HCT116 (cell line): ENCODE data around the gene ANKHD1. TPM values are rescaled to one million over a fixed set of nuclear protein-coding genes. Genes with fewer than 3 reads are reported as not detected.

Experiments
- ATAC-seq: fragments of 200-7000 bp; cut with Tn5 transposase; 2 replicates; pipeline ENCODE4 v1.9.1; 2020; ENCODE audit warnings: mild to moderate bottlenecking, moderate library complexity
- BruUV-seq: library from RNA; stranded (reverse); fragments of 400-500 nt; replicated peaks from 2 replicates; lab custom pipeline; 2021; lab: Mats Ljungman, UMichigan
- CTCF ChIA-PET: fragments of 300-600 bp; sonication (Branson Sonifier 250); formaldehyde crosslinking; loops from one replicate; lab custom pipeline; 2021; ENCODE audit warnings: antibody characterized with exemption; lab: Charles Lee
- POLR2A ChIA-PET: fragments of 300-600, 350-600 bp; sonication (Branson Sonifier 250); formaldehyde crosslinking; loops from one replicate; lab custom pipeline; 2021; ENCODE audit warnings: antibody characterized with exemption; lab: Charles Lee
- RAD21 ChIA-PET, 2 experiments: fragments of 300-600 bp; sonication (Branson Sonifier 250); formaldehyde crosslinking; loops; one replicate each; lab custom pipeline; 2023; ENCODE audit warnings: low total read pairs in 2 of 2; ENCODE audit not compliant: uncharacterized antibody in 2 of 2, unreplicated experiment in 2 of 2, low non-redundant PET in 1 of 2; lab: Charles Lee
- DNase-seq: peaks from one replicate; pipeline ENCODE4 v3.0.0-alpha.2; 2010; ENCODE audit warnings: low read depth, low spot score
- H2AFZ ChIP-seq: fragments of 200-600 bp; shearing (Covaris generic), sonication (generic); 2 replicates; pipeline ENCODE4 v1.6.1; 2017; ENCODE audit warnings: low read depth, mixed run types, mixed read lengths, antibody characterized with exemption, low read length; ENCODE audit not compliant: poor library complexity, severe bottlenecking
- H3K27ac ChIP-seq: 2 replicates; pipeline ENCODE4 v1.5.1; 2012; ENCODE audit warnings: low read depth, low read length
- H3K27me3 ChIP-seq: fragments of 200-600 bp; sonication (generic); 2 replicates; pipeline ENCODE4 v1.6.1; 2016; ENCODE audit warnings: mixed run types, low read length, mixed read lengths; ENCODE audit not compliant: insufficient read depth
- H3K36me3 ChIP-seq, 2 experiments: fragments of 200-500 bp in 1 of 2; fragments of 200-600 bp in 1 of 2; sonication (Bioruptor generic) in 1 of 2; sonication (generic) in 1 of 2; 2 replicates each; pipeline versions ENCODE4 v1.5.1 to v1.6.1; 2014 to 2016; ENCODE audit warnings: low read length in 2 of 2, inconsistent platforms in 1 of 2, mixed read lengths in 1 of 2, mixed run types in 1 of 2; ENCODE audit not compliant: insufficient read depth in 2 of 2, control insufficient read depth in 1 of 2
- H3K4me1 ChIP-seq, 2 experiments: fragments of 200-600 bp in 1 of 2; sonication (generic) in 1 of 2; 2 replicates each; pipeline versions ENCODE4 v1.5.1 to v1.6.1; 2012 to 2017; ENCODE audit warnings: low read length in 2 of 2, inconsistent platforms in 1 of 2, mild to moderate bottlenecking in 1 of 2, mixed read lengths in 1 of 2, mixed run types in 1 of 2, moderate library complexity in 1 of 2; ENCODE audit not compliant: insufficient read depth in 2 of 2, control insufficient read depth in 1 of 2
- H3K4me2 ChIP-seq: fragments of 200-600 bp; sonication (generic); 2 replicates; pipeline ENCODE4 v1.6.1; 2017; ENCODE audit warnings: mixed run types, low read length, mixed read lengths
- H3K4me3 ChIP-seq, 2 experiments: fragments of 200-600 bp in 1 of 2; sonication (generic) in 1 of 2; replicated peaks in 1 of 2; 2 replicates each; pipeline ENCODE4 v1.5.1; 2011 to 2016; ENCODE audit warnings: low read length in 2 of 2, control low read depth in 1 of 2, low read depth in 1 of 2, mild to moderate bottlenecking in 1 of 2, mixed read lengths in 1 of 2, mixed run types in 1 of 2
- H3K79me2 ChIP-seq: fragments of 200-600 bp; sonication (generic); 2 replicates; pipeline ENCODE4 v1.6.1; 2017; ENCODE audit warnings: mild to moderate bottlenecking, mixed run types, low read length, moderate library complexity, mixed read lengths; ENCODE audit not compliant: insufficient read depth
- H3K9ac ChIP-seq: fragments of 200-600 bp; sonication (generic); 2 replicates; pipeline ENCODE4 v1.6.1; 2016; ENCODE audit warnings: low read length, mixed read lengths
- H3K9me2 ChIP-seq: fragments of 200-600 bp; sonication (generic), shearing (Covaris generic); 2 replicates; pipeline ENCODE4 v1.6.1; 2017; ENCODE audit warnings: mixed run types, mild to moderate bottlenecking, moderate library complexity; ENCODE audit not compliant: insufficient read depth
- H3K9me3 ChIP-seq, 2 experiments: fragments of 200-500 bp in 1 of 2; fragments of 200-600 bp in 1 of 2; sonication (Bioruptor generic) in 1 of 2; sonication (generic) in 1 of 2; 2 replicates each; pipeline ENCODE4 v1.6.1; 2014 to 2017; ENCODE audit warnings: low read length in 2 of 2, mixed read lengths in 2 of 2, inconsistent platforms in 1 of 2, low read depth in 1 of 2, mild to moderate bottlenecking in 1 of 2, mixed run types in 1 of 2, moderate library complexity in 1 of 2; ENCODE audit not compliant: control insufficient read depth in 1 of 2, insufficient read depth in 1 of 2
- H4K20me1 ChIP-seq: fragments of 200-600 bp; sonication (generic), shearing (Covaris generic); 2 replicates; pipeline ENCODE4 v1.6.1; 2017; ENCODE audit warnings: mixed run types, mild to moderate bottlenecking, moderate library complexity; ENCODE audit not compliant: insufficient read depth
- ATF3 ChIP-seq: IDR thresholded peaks from 2 replicates; pipeline ENCODE4 v1.6.1; 2012
- CBX3 ChIP-seq: IDR thresholded peaks from 2 replicates; pipeline ENCODE4 v1.6.1; 2012; ENCODE audit warnings: low read depth
- JUND ChIP-seq: IDR thresholded peaks from 2 replicates; pipeline ENCODE4 v1.6.1; 2012
- MAX ChIP-seq: IDR thresholded peaks from 2 replicates; pipeline ENCODE4 v1.6.1; 2012
- POLR2A ChIP-seq: IDR thresholded peaks from 2 replicates; pipeline ENCODE4 v1.7.0; 2011; ENCODE audit warnings: borderline replicate concordance; ENCODE audit not compliant: insufficient read depth, insufficient read length; ENCODE audit errors: extremely low read depth
- POLR2AphosphoS5 ChIP-seq: IDR thresholded peaks from 2 replicates; pipeline ENCODE4 v1.6.1; 2011; ENCODE audit warnings: mild to moderate bottlenecking, low read depth, low read length, moderate library complexity
- TCF7L2 ChIP-seq: IDR thresholded peaks from 2 replicates; pipeline ENCODE4 v1.7.0; 2011; ENCODE audit warnings: borderline replicate concordance, inconsistent platforms; ENCODE audit not compliant: insufficient read depth, insufficient read length; ENCODE audit errors: extremely low read depth
- YY1 ChIP-seq: IDR thresholded peaks from 2 replicates; pipeline ENCODE4 v1.6.1; 2011; ENCODE audit warnings: low read length, low read depth, moderate library complexity, mild to moderate bottlenecking; ENCODE audit not compliant: insufficient replicate concordance; ENCODE audit errors: extremely low read depth
- ZBTB33 ChIP-seq: IDR thresholded peaks from 2 replicates; pipeline ENCODE4 v1.6.1; 2011; ENCODE audit warnings: mild to moderate bottlenecking, low read length, moderate library complexity; ENCODE audit not compliant: insufficient replicate concordance; ENCODE audit errors: extremely low read depth
- ZFX ChIP-seq: fragments of 450-650 bp; IDR thresholded peaks from 2 replicates; pipeline ENCODE4 v1.6.1; 2017
- intact Hi-C: fragments of 100-400 bp; cut with micrococcal nuclease; formaldehyde crosslinking; loops from 2 replicates; pipeline ENCODE4 v1.10.0; 2022
- total RNA-seq: library from RNA; stranded (reverse); gene quantifications from one replicate; pipeline ENCODE4 v1.2.1, GENCODE V29; 2021; ENCODE audit not compliant: unreplicated experiment
- TF ChIP-seq, protein P1 (sequence below), 3 experiments: fragments of 200-600 bp in 1 of 3; sonication (generic) in 1 of 3; IDR thresholded peaks in 2 of 3; conservative IDR thresholded peaks in 1 of 3; 2 replicates each; pipeline ENCODE4 v1.5.1; 2012 to 2017; ENCODE audit warnings: low read depth in 2 of 3, low read length in 2 of 3, antibody characterized with exemption in 1 of 3, borderline replicate concordance in 1 of 3, control low read depth in 1 of 3, mild to moderate bottlenecking in 1 of 3, mixed read lengths in 1 of 3, mixed run types in 1 of 3, moderate library complexity in 1 of 3; ENCODE audit not compliant: insufficient read depth in 1 of 3

Gene ANKHD1
- total RNA-seq, 1 experiment from 2014 or later, result 80.8 TPM

- Histone ChIP-seq H3K9me3 (no peaks in the 10 kb centered on the region), H3K79me2 (peaks cover 19% of the 10 kb centered on the region; the same call in 1 of the 2 replicates), H4K20me1 (no peaks in the 10 kb centered on the region), H3K27ac (peak overlapping the region; percentile 34; the same call in 1 of the 2 replicates), H3K4me1 (peaks cover 2 to 25% of the 10 kb centered on the region in 2 experiments; a peak in 3 of 4 replicates), H3K9ac (no peak overlapping the region), H3K9me2 (no peaks in the 10 kb centered on the region), H3K27me3 (no peaks in the 10 kb centered on the region), H3K4me3 (no peak overlapping the region), H3K4me2 (peak overlapping the region; percentile 10; the same call in 1 of the 2 replicates)
- ChIA-PET POLR2A (no interaction called here), RAD21 (interaction anchor here in 1 of 2 experiments (1.1 kb wide), 1 partner anchor 173 kb away, joined by 3 read pairs; no protein-coding TSS in a partner anchor)
- ATAC-seq (peak; percentile 16; the same call in 1 of the 2 replicates), DNase-seq (no peak)
- TF ChIP-seq TCF7L2 (peak; percentile 23), ZFX (no peak), JUND (no peak)
- TF ChIP-seq, all 23 proteins: peak for 1
- peaks cover 14 to 40% of the 10 kb centered on the region in 2 experiments; a peak in 3 of 4 replicates for H3K36me3 ChIP-seq
- CTCF ChIA-PET, result interaction anchor here (0.7 to 1.3 kb wide), 3 partner anchors 174 to 184 kb away, joined by 3 to 4 read pairs (median 3); no protein-coding TSS in a partner anchor
- H2AFZ ChIP-seq, result no peak overlapping the region
- no TSS peak for BruUV-seq
- intact Hi-C loops, result no loop called here
These were observed 145.3 kb downstream of the ANKHD1 start for GRCh38 chr5:140546851-140547507.

GRCh38 chr5:140547508-140548299, 146.1 kb downstream of the ANKHD1 start, which contains the start of gene EIF4EBP3:
Gene EIF4EBP3 (plus strand): TSS chr5:140547662. CDS start chr5:140547738, 76 bp downstream.
- H3K27me3 ChIP-seq, result no peaks in the 10 kb centered on the region
- H3K79me2 ChIP-seq, result peaks cover 23% of the 10 kb centered on the region; the same call in 1 of the 2 replicates
- H3K9me2 ChIP-seq, result no peaks in the 10 kb centered on the region
- H3K36me3 ChIP-seq, result peaks cover 12 to 40% of the 10 kb centered on the region in 2 experiments; a peak in 3 of 4 replicates
- ATAC-seq, result peak; percentile 95
- POLR2A ChIA-PET, result no interaction called here
- H3K27ac ChIP-seq, result peak within 1 kb of the TSS; percentile 34; the same call in 1 of the 2 replicates
- H3K9ac ChIP-seq, result no peak within 1 kb of the TSS
- no peaks in the 10 kb centered on the region for H4K20me1 ChIP-seq
- peak; percentile 61 for DNase-seq
- BruUV-seq, result no TSS peak
- RAD21 ChIA-PET, result interaction anchor here in 1 of 2 experiments (0.6 to 1.1 kb wide), 2 partner anchors 35 to 172 kb away, joined by 3 read pairs; no protein-coding TSS in a partner anchor
- H2AFZ ChIP-seq, result no peak within 1 kb of the TSS
- H3K9me3 ChIP-seq, result no peaks in the 10 kb centered on the region
- H3K4me1 ChIP-seq, result peaks cover 2 to 25% of the 10 kb centered on the region in 2 experiments; a peak in 3 of 4 replicates
- no peak within 1 kb of the TSS for H3K4me3 ChIP-seq
- intact Hi-C loops, result no loop called here
- peak within 1 kb of the TSS; percentile 10; the same call in 1 of the 2 replicates for H3K4me2 ChIP-seq
- CTCF ChIA-PET, result interaction anchor here (0.7 to 1.3 kb wide), 2 partner anchors 175 to 184 kb away, joined by 3 to 4 read pairs; no protein-coding TSS in a partner anchor
- TF ChIP-seq POLR2AphosphoS5 (peak; percentile 56), ZBTB33 (no peak), POLR2A (no peak), CBX3 (no peak), ATF3 (no peak), JUND (no peak), MAX (peak; percentile 96), YY1 (no peak)
- TF ChIP-seq, protein P1, sequence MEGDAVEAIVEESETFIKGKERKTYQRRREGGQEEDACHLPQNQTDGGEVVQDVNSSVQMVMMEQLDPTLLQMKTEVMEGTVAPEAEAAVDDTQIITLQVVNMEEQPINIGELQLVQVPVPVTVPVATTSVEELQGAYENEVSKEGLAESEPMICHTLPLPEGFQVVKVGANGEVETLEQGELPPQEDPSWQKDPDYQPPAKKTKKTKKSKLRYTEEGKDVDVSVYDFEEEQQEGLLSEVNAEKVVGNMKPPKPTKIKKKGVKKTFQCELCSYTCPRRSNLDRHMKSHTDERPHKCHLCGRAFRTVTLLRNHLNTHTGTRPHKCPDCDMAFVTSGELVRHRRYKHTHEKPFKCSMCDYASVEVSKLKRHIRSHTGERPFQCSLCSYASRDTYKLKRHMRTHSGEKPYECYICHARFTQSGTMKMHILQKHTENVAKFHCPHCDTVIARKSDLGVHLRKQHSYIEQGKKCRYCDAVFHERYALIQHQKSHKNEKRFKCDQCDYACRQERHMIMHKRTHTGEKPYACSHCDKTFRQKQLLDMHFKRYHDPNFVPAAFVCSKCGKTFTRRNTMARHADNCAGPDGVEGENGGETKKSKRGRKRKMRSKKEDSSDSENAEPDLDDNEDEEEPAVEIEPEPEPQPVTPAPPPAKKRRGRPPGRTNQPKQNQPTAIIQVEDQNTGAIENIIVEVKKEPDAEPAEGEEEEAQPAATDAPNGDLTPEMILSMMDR (IDR thresholded peaks at IDR 0.05 in 2 of 3, conservative IDR thresholded peaks at IDR 0.05 in 1 of 3; ENCODE audit: borderline replicate concordance in 1 of 3, insufficient read depth in 1 of 3, low read depth in 2 of 3, low read length in 2 of 3), result peak in 2 of 3 experiments; percentile 38 to 47; a peak in 4 of 6 replicates
